Effector CD4-positive, alpha-beta T cell (primary cell): ENCODE data around the gene GAREM1.

Experiments
- DNase-seq: peaks from one replicate; pipeline ENCODE4 v3.0.0-alpha.2; 2020

The GAREM1 gene

GRCh38 chr18:32422978-32423740 is 47.5 kb downstream of the GAREM1 start:
- no peak for DNase-seq

- DNase-seq: no peak
Observed at GRCh38 chr18:32422201-32422600, 48.5 kb downstream of the GAREM1 start.

- DNase-seq: no peak
Observed at GRCh38 chr18:32420084-32420750, 50.5 kb downstream of the GAREM1 start.

- no peak for DNase-seq
Observed at GRCh38 chr18:32418148-32418547, 52.5 kb downstream of the GAREM1 start.

GRCh38 chr18:32405588-32405987 is 65.1 kb downstream of the GAREM1 start:
- no peak for DNase-seq

GRCh38 chr18:32401621-32402020 is 69.1 kb downstream of the GAREM1 start:
- DNase-seq: no peak

GRCh38 chr18:32393407-32393806 is 77.3 kb downstream of the GAREM1 start:
- no peak for DNase-seq

GRCh38 chr18:32391126-32391525 is 79.6 kb downstream of the GAREM1 start:
- DNase-seq: no peak

GRCh38 chr18:32389858-32390257 is 80.8 kb downstream of the GAREM1 start:
- DNase-seq: no peak

GRCh38 chr18:32389191-32389590 is 81.5 kb downstream of the GAREM1 start:
- DNase-seq: no peak

GRCh38 chr18:32386471-32386870 is 84.2 kb downstream of the GAREM1 start:
- no peak for DNase-seq

GRCh38 chr18:32383050-32383819 is 87.4 kb downstream of the GAREM1 start:
- no peak for DNase-seq

GRCh38 chr18:32381761-32382160 is 88.9 kb downstream of the GAREM1 start:
- no peak for DNase-seq

GRCh38 chr18:32380559-32380958 is 90.1 kb downstream of the GAREM1 start:
- no peak for DNase-seq

- no peak for DNase-seq
Observed at GRCh38 chr18:32379891-32380290, 90.8 kb downstream of the GAREM1 start.

- DNase-seq: no peak
Observed at GRCh38 chr18:32378705-32379104, 92.0 kb downstream of the GAREM1 start.

GRCh38 chr18:32373995-32374394 is 96.7 kb downstream of the GAREM1 start:
- no peak for DNase-seq

GRCh38 chr18:32373505-32373904 is 97.2 kb downstream of the GAREM1 start:
- no peak for DNase-seq

GRCh38 chr18:32372381-32373061 is 98.2 kb downstream of the GAREM1 start:
- DNase-seq: no peak

- no peak for DNase-seq
Observed at GRCh38 chr18:32372047-32372380, 98.7 kb downstream of the GAREM1 start.

GRCh38 chr18:32371384-32371783 is 99.3 kb downstream of the GAREM1 start:
- no peak for DNase-seq

- DNase-seq: no peak
Observed at GRCh38 chr18:32368991-32369390, 101.7 kb downstream of the GAREM1 start.

GRCh38 chr18:32368170-32368569 is 102.5 kb downstream of the GAREM1 start:
- no peak for DNase-seq
